Measurements from ENCODE around the gene MTMR6. TPM values are rescaled to one million over a fixed set of nuclear protein-coding genes. Genes with fewer than 3 reads are reported as not detected.

MTMR6 gene
- total RNA-seq, 4 donors from 2014 or later, result 19.9 to 28.4 (median 23.6) TPM

DNA sequence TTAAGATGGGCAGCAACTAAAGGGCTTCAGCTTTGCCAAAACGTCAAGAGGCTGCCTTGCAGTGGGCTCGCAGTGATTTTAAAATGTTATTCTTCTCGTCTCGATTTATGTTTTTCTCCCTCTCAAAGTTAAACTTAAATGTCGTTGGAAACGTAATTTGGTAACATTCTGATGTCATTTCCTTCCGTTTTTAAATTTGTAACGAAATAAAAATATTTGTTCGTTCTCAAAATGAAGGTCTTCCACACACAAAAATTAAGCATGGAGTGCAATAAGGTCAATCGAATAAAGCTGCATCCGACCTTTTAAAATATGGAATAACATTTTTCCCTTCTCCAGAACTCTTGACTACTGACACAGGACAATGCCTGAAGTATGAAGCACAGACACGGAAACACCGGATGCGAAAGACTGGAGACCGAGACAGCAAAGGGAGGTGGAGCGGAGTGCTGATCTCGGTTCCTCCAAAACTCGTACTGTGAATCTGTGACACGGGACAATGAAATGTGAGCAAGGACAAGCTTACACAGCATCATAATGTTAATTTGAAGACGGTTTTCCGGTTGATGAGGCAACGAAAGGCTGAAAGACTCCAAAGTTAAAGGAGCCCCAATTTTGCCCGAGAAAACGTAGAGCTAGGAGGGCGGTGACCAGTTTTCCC is 850 bp downstream of the MTMR6 start:
- Histone ChIP-seq H3K4me3 (peak overlapping the region; percentile 78 to 87 (median 84)), H3K36me3 (no peaks in the 10 kb centered on the region), H3K27me3 (no peaks in the 10 kb centered on the region), H3K4me1 (peaks cover 9 to 31% (median 18%) of the 10 kb centered on the region in 4 donors), H3K9me3 (no peaks in the 10 kb centered on the region), H3K27ac (replicated peaks in 1 of 4) (peak overlapping the region; percentile 87 to 91 (median 89))
- 8% methylated on average over 25 of the region's 25 CpGs for WGBS
- no peak for DNase-seq (ENCODE audit: extremely low spot score)
- TF ChIP-seq EP300 (IDR thresholded peaks at IDR 0.05) (no peak), POLR2AphosphoS5 (IDR thresholded peaks at IDR 0.05) (peak in 1 of 2 donors; percentile 23)
- TF ChIP-seq, protein P1, sequence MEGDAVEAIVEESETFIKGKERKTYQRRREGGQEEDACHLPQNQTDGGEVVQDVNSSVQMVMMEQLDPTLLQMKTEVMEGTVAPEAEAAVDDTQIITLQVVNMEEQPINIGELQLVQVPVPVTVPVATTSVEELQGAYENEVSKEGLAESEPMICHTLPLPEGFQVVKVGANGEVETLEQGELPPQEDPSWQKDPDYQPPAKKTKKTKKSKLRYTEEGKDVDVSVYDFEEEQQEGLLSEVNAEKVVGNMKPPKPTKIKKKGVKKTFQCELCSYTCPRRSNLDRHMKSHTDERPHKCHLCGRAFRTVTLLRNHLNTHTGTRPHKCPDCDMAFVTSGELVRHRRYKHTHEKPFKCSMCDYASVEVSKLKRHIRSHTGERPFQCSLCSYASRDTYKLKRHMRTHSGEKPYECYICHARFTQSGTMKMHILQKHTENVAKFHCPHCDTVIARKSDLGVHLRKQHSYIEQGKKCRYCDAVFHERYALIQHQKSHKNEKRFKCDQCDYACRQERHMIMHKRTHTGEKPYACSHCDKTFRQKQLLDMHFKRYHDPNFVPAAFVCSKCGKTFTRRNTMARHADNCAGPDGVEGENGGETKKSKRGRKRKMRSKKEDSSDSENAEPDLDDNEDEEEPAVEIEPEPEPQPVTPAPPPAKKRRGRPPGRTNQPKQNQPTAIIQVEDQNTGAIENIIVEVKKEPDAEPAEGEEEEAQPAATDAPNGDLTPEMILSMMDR (IDR thresholded peaks at IDR 0.05), result no peak
- intact Hi-C loops (cut with DNase I), result no loop called here

DNA sequence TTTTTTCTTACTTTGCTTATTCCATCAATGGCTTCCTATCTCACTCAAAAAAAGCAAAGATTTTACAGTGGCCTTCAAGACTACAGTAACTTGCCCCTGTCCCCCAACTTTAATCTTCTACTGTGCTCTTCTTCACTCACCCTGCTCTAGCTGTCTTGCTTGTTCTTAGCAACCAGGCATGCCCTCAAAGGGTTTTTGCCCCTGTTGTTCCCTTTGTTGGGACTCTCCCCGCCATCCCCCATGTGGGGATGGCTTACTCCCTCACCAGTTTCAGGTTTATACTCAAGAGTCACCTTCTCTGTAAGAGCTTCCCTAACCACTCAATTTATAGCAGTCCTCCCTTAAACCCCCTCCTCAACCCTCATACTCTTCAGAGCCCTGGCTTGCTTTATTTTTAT is 5.4 kb downstream of the MTMR6 start:
- no peaks in the 10 kb centered on the region for H3K27me3 ChIP-seq
- H3K4me1 ChIP-seq, result peaks cover 9 to 31% (median 19%) of the 10 kb centered on the region in 4 donors
- WGBS, result 92% methylated on average over 1 of the region's 1 CpG

DNA sequence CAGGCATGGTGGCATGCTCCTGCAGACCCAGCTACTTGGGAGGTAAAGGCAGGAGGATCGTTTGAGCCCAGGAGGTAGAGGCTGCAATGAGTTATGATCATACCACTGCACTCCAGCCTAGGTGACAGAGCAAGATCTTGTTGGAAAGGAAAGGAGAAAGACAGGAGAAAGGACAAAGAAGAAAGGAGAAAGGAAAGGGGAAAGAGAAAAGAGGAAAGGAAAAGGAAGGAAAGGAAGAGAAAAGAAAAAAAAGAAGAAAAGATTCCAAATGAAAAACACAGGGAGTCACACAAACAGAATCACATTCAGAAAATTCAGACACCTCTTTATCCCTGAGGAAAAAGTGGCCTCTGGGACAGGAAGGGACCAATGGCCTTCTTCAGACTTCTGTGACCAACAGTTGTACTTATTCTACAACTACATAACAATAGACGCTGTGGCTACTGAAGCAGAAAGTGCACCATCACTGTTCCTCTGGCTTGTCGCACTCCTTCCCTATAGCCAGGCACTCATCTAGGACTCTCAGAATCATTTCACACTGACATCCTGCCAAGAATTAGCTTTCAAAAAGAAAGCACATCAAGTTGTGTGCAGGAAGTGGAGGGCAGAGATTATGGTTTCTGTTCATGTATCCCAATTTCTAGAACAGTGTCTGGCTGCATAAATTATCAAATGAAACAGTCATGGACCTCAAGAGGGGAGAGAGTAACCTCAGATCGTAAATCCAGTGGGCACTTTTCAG is 5.9 kb downstream of the MTMR6 start:
- no peak for DNase-seq (ENCODE audit: extremely low spot score)
- Histone ChIP-seq H3K27me3 (no peaks in the 10 kb centered on the region), H3K4me1 (peaks cover 9 to 31% (median 17%) of the 10 kb centered on the region in 4 donors), H3K27ac (replicated peaks in 1 of 4) (no peak overlapping the region), H3K4me3 (no peak overlapping the region), H3K36me3 (no peaks in the 10 kb centered on the region), H3K9me3 (no peaks in the 10 kb centered on the region)
- TF ChIP-seq POLR2AphosphoS5 (IDR thresholded peaks at IDR 0.05) (no peak), POLR2A (IDR thresholded peaks at IDR 0.05; ENCODE audit: low read depth) (no peak), EP300 (IDR thresholded peaks at IDR 0.05) (no peak)
- TF ChIP-seq, protein P1 (IDR thresholded peaks at IDR 0.05), result no peak
- WGBS, result 54% methylated on average over 4 of the region's 4 CpGs
- intact Hi-C loops (cut with DNase I), result no loop called here

More for the DNA sequence above, 5.4 kb downstream of the MTMR6 start:
- H3K27ac ChIP-seq (replicated peaks in 1 of 4), result no peak overlapping the region
- no peak overlapping the region for H3K4me3 ChIP-seq
- H3K9me3 ChIP-seq, result no peaks in the 10 kb centered on the region
- no peaks in the 10 kb centered on the region for H3K36me3 ChIP-seq
- no peak for DNase-seq (ENCODE audit: extremely low spot score)
- TF ChIP-seq POLR2AphosphoS5 (IDR thresholded peaks at IDR 0.05), result no peak
- no peak for TF ChIP-seq EP300 (IDR thresholded peaks at IDR 0.05)
- TF ChIP-seq POLR2A (IDR thresholded peaks at IDR 0.05; ENCODE audit: low read depth), result no peak
- TF ChIP-seq, protein P1 (IDR thresholded peaks at IDR 0.05), result no peak
- intact Hi-C loops (cut with DNase I), result no loop called here

DNA sequence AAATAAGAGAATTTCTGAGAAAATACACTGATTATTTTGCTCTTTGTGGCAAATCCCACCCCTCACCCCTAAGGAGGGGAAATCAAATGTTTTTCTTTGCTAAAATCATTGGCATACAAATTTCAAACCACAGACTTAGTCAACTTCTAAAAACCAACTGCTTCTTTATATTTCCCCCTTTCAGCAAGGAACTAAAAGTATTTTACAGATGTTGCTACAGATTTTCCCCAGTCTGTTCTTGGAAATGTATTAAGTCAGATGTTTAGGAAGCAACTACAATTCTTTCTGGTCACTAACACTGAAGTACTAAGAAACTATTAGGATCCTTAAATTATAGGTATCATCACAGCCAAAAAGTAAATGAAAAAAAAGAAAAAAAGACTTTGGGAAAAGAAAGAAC is 6.9 kb downstream of the MTMR6 start:
- H3K9me3 ChIP-seq, result no peaks in the 10 kb centered on the region
- H3K4me3 ChIP-seq, result no peak overlapping the region
- intact Hi-C loops (cut with DNase I), result no loop called here
- no peaks in the 10 kb centered on the region for H3K27me3 ChIP-seq
- TF ChIP-seq EP300 (IDR thresholded peaks at IDR 0.05) (no peak), POLR2A (IDR thresholded peaks at IDR 0.05; ENCODE audit: low read depth) (no peak), POLR2AphosphoS5 (IDR thresholded peaks at IDR 0.05) (no peak)
- TF ChIP-seq, protein P1 (IDR thresholded peaks at IDR 0.05), result no peak
- DNase-seq (ENCODE audit: extremely low spot score), result no peak
- H3K4me1 ChIP-seq, result peaks cover under 1 to 21% (median 8%) of the 10 kb centered on the region in 4 donors
- H3K27ac ChIP-seq (replicated peaks in 1 of 4), result no peak overlapping the region
- H3K36me3 ChIP-seq, result no peaks in the 10 kb centered on the region
